ENCODE data around the gene TGFB2. TPM values are rescaled to one million over a fixed set of nuclear protein-coding genes. Genes with fewer than 3 reads are reported as not detected.

The TGFB2 gene
- total RNA-seq, 4 donors from 2014 or later: 0.40 to 1.9 (median 0.57) TPM

DNA sequence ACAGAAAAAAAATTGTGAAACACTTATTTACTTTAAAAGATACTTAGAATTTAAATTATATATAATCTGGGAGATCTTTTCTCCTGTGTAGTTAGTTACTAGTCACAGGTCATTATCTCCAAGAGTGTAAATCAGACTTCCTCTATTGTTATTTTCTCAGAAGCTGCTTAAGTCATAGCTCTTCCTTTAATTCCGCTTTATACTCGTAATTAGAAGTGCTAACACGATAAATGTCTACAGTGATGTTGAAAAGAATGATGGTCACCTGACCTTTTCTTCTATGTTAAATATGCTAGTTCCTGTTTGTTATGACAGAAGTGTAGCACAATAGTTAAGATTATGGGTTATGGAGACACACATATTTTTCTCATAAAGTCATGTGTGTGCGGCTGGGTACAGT, 123.6 kb downstream of the TGFB2 start:
- intact Hi-C loops (cut with DNase I): no loop called here
- WGBS, 2 donors: 72 to 77% methylated on average over 4 of the region's 4 CpGs
- no peaks in the 10 kb centered on the region for H3K27me3 ChIP-seq
- H3K36me3 ChIP-seq: no peaks in the 10 kb centered on the region
- TF ChIP-seq CTCF (IDR thresholded peaks at IDR 0.05) (no peak), POLR2A (IDR thresholded peaks at IDR 0.05) (no peak)
- no peaks in the 10 kb centered on the region for H3K9me3 ChIP-seq
- DNase-seq: no peak
- H3K4me3 ChIP-seq: no peak overlapping the region
- no peak overlapping the region for H3K27ac ChIP-seq
- peaks cover 0 to 2% (median 1%) of the 10 kb centered on the region in 3 donors for H3K4me1 ChIP-seq

- intact Hi-C loops (cut with DNase I): no loop called here
- Histone ChIP-seq H3K36me3 (no peaks in the 10 kb centered on the region), H3K27me3 (no peaks in the 10 kb centered on the region), H3K4me1 (no peaks in the 10 kb centered on the region), H3K9me3 (no peaks in the 10 kb centered on the region), H3K27ac (no peak overlapping the region), H3K4me3 (no peak overlapping the region)
- TF ChIP-seq POLR2A (IDR thresholded peaks at IDR 0.05): no peak
- TF ChIP-seq CTCF (IDR thresholded peaks at IDR 0.05): no peak
- no peak for DNase-seq
- 77 to 88% methylated on average over 1 of the region's 1 CpG for WGBS, 2 donors
Observed at GRCh38 chr1:218472885-218473284, 127.7 kb downstream of the TGFB2 start.

GRCh38 chr1:218473522-218473921, 128.4 kb downstream of the TGFB2 start:
- H3K9me3 ChIP-seq: no peaks in the 10 kb centered on the region
- H3K4me1 ChIP-seq: no peaks in the 10 kb centered on the region
- WGBS, 2 donors: 44 to 59% methylated on average over 2 of the region's 2 CpGs
- intact Hi-C loops (cut with DNase I): no loop called here
- no peaks in the 10 kb centered on the region for H3K36me3 ChIP-seq
- no peak overlapping the region for H3K4me3 ChIP-seq
- H3K27me3 ChIP-seq: no peaks in the 10 kb centered on the region
- DNase-seq: no peak
- H3K27ac ChIP-seq: no peak overlapping the region
- no peak for TF ChIP-seq CTCF (IDR thresholded peaks at IDR 0.05)
- TF ChIP-seq POLR2A (IDR thresholded peaks at IDR 0.05): no peak

DNA sequence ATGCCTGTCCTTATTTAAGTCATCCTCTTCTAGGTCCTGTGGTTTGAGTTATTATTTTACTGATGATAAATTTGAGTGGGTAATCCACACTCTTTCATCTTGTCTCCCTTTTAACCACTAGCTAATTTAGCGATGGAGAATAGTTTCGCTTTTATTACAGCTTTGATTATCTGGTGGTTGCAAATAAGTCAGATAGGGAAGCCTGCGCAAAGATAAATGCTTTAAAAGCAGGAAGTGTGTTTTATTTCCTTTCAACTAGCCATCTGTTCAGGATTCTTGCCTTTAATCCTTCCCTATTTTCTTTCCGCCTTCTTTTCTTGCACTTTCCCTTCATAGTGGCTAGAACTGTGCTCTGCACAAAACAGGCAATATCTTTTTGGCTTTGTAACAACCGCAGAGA, 129.0 kb downstream of the TGFB2 start:
- Histone ChIP-seq H3K27ac (no peak overlapping the region), H3K4me1 (no peaks in the 10 kb centered on the region), H3K9me3 (no peaks in the 10 kb centered on the region), H3K36me3 (no peaks in the 10 kb centered on the region), H3K4me3 (no peak overlapping the region), H3K27me3 (no peaks in the 10 kb centered on the region)
- 69 to 76% methylated on average over 5 of the region's 5 CpGs for WGBS, 2 donors
- DNase-seq: no peak
- intact Hi-C loops (cut with DNase I): no loop called here
- TF ChIP-seq POLR2A (IDR thresholded peaks at IDR 0.05) (no peak), CTCF (IDR thresholded peaks at IDR 0.05) (no peak)

DNA sequence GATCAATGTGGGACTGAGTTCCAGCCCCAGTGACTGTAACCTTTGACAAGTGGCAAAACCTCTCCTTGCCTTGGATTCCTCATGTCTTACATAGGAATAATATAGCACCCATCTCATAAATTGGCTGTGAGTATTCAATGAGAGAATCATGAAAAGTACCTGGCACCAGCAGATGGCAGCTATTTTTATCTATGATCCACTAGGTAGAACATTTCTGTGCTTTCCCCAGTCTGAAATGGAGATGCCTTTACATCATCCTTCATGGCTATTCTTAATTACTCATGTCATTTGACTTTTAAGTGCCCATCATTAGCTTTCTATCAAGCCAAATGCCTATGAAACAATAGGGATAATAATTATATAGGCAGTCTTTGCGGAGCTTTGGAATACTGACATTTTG, 130.1 kb downstream of the TGFB2 start:
- no peak for DNase-seq
- Histone ChIP-seq H3K27ac (no peak overlapping the region), H3K9me3 (no peaks in the 10 kb centered on the region), H3K27me3 (no peaks in the 10 kb centered on the region), H3K4me1 (peaks cover 0 to 7% (median 0%) of the 10 kb centered on the region in 3 donors), H3K4me3 (no peak overlapping the region), H3K36me3 (no peaks in the 10 kb centered on the region)
- WGBS, 2 donors: 77 to 93% methylated on average over 1 of the region's 1 CpG
- intact Hi-C loops (cut with DNase I): no loop called here
- TF ChIP-seq CTCF (IDR thresholded peaks at IDR 0.05) (no peak), POLR2A (IDR thresholded peaks at IDR 0.05) (no peak)
